Muscle of leg (tissue), 11 donors: ENCODE data around the gene CXCL1. TPM values are rescaled to one million over a fixed set of nuclear protein-coding genes. Genes with fewer than 3 reads are reported as not detected.
"Not testable (repeated sequence)": the region's sequence is repeated elsewhere in the genome, so short reads cannot be mapped to it uniquely, and the experiment has no call there.

Experiments used
- DNase-seq: peaks from one replicate; pipeline ENCODE4 v3.0.0; 2013
- H3K27ac ChIP-seq: one replicate; pipeline ENCODE4 v1.5.1; 2013; ENCODE audit warnings: mild to moderate bottlenecking, low read length, control low read depth
- H3K27me3 ChIP-seq: one replicate; pipeline ENCODE4 v1.6.1; 2013; ENCODE audit warnings: low read length; ENCODE audit not compliant: control insufficient read depth, insufficient read depth
- H3K36me3 ChIP-seq: one replicate; pipeline ENCODE4 v1.6.1; 2013; ENCODE audit warnings: low read length; ENCODE audit not compliant: control insufficient read depth, insufficient read depth
- H3K4me1 ChIP-seq: one replicate; pipeline ENCODE4 v1.6.1; 2013; ENCODE audit warnings: low read length; ENCODE audit not compliant: control insufficient read depth, insufficient read depth
- H3K4me3 ChIP-seq: one replicate; pipeline ENCODE4 v1.5.1; 2013; ENCODE audit warnings: low read length, control low read depth
- H3K9me3 ChIP-seq: replicated peaks from 2 replicates; pipeline ENCODE4 v1.6.1; 2013; ENCODE audit warnings: low read depth, low read length; ENCODE audit not compliant: control insufficient read depth
- WGBS: methylation state at CpG from one replicate; pipeline ENCODE4 v1.1.5; 2013; ENCODE audit warnings: missing lambda C conversion rate; ENCODE audit not compliant: insufficient coverage; 5-methylcytosine and 5-hydroxymethylcytosine counted together
- polyA plus RNA-seq, 8 donors: library from polyadenylated mRNA; unstranded; fragments of 120-200 nt; gene quantifications; one replicate each; pipeline versions ENCODE4 v1.2.1 to v1.2.3, GENCODE V29; 2013; ENCODE audit warnings: inconsistent platforms in 1 of 8, low replicate concordance in 1 of 8; ENCODE audit not compliant: insufficient read length in 8 of 8, insufficient read depth in 1 of 8
- total RNA-seq: library from RNA; stranded (reverse); fragments of 120-200 nt; gene quantifications from one replicate; pipeline ENCODE4 v1.2.4, GENCODE V29; 2013

The CXCL1 gene
- total and polyA plus RNA-seq, 9 donors = 0.13 to 1.2 (median 0.33) TPM; not detected in 1

- Histone ChIP-seq H3K4me1 (no peaks in the 10 kb centered on the region), H3K36me3 (no peaks in the 10 kb centered on the region), H3K9me3 (no peaks in the 10 kb centered on the region), H3K27ac (no peak overlapping the region), H3K4me3 (no peak overlapping the region), H3K27me3 (no peaks in the 10 kb centered on the region)
- peak; percentile 75 for DNase-seq
- no CpG with 5 or more reads among the region's 4 CpGs for WGBS
Measured at GRCh38 chr4:73897380-73898136, 28.4 kb downstream of the CXCL1 start.

- H3K9me3 ChIP-seq, H3K4me3 ChIP-seq: not testable (repeated sequence)
- WGBS = 75% methylated on average over 1 of the region's 3 CpGs
Measured at GRCh38 chr4:73899338-73899737, 30.1 kb downstream of the CXCL1 start.

GRCh38 chr4:73901031-73901430, 31.8 kb downstream of the CXCL1 start:
- no peak overlapping the region for H3K4me3 ChIP-seq
- no peak for DNase-seq
- H3K27ac ChIP-seq = no peak overlapping the region
- H3K36me3 ChIP-seq = no peaks in the 10 kb centered on the region
- no peaks in the 10 kb centered on the region for H3K9me3 ChIP-seq
- no peaks in the 10 kb centered on the region for H3K4me1 ChIP-seq
- 100% methylated on average over 1 of the region's 5 CpGs for WGBS
- no peaks in the 10 kb centered on the region for H3K27me3 ChIP-seq

More at GRCh38 chr4:73899338-73899737, 30.1 kb downstream of the CXCL1 start:
- H3K27me3 ChIP-seq, H3K4me1 ChIP-seq, DNase-seq, H3K36me3 ChIP-seq, H3K27ac ChIP-seq: not testable (repeated sequence)

GRCh38 chr4:73902038-73902637, 32.9 kb downstream of the CXCL1 start:
- Histone ChIP-seq H3K27ac (no peak overlapping the region), H3K36me3 (no peaks in the 10 kb centered on the region), H3K27me3 (no peaks in the 10 kb centered on the region), H3K4me1 (no peaks in the 10 kb centered on the region), H3K9me3 (no peaks in the 10 kb centered on the region), H3K4me3 (no peak overlapping the region)
- DNase-seq = no peak
- 100% methylated on average over 1 of the region's 1 CpG for WGBS

- 0% methylated on average over 1 of the region's 3 CpGs for WGBS
- Histone ChIP-seq H3K4me1 (no peaks in the 10 kb centered on the region), H3K9me3 (no peaks in the 10 kb centered on the region), H3K27ac (no peak overlapping the region), H3K36me3 (no peaks in the 10 kb centered on the region), H3K27me3 (no peaks in the 10 kb centered on the region), H3K4me3 (no peak overlapping the region)
- no peak for DNase-seq
Measured at GRCh38 chr4:73902817-73903547, 33.8 kb downstream of the CXCL1 start.

- no peak overlapping the region for H3K4me3 ChIP-seq
- no peaks in the 10 kb centered on the region for H3K27me3 ChIP-seq
- H3K27ac ChIP-seq = no peak overlapping the region
- H3K4me1 ChIP-seq = no peaks in the 10 kb centered on the region
- WGBS = no CpG with 5 or more reads among the region's 4 CpGs
- no peaks in the 10 kb centered on the region for H3K9me3 ChIP-seq
- no peaks in the 10 kb centered on the region for H3K36me3 ChIP-seq
- DNase-seq = no peak
Measured at GRCh38 chr4:73904491-73904890, 35.3 kb downstream of the CXCL1 start.

- H3K9me3 ChIP-seq = no peaks in the 10 kb centered on the region
- no peak overlapping the region for H3K27ac ChIP-seq
- no peaks in the 10 kb centered on the region for H3K36me3 ChIP-seq
- H3K4me3 ChIP-seq = no peak overlapping the region
- no peak for DNase-seq
- no peaks in the 10 kb centered on the region for H3K4me1 ChIP-seq
- H3K27me3 ChIP-seq = no peaks in the 10 kb centered on the region
Measured at GRCh38 chr4:73908965-73909364, 39.8 kb downstream of the CXCL1 start.

- H3K9me3 ChIP-seq = no peaks in the 10 kb centered on the region
- H3K36me3 ChIP-seq = no peaks in the 10 kb centered on the region
- DNase-seq = no peak
- no peaks in the 10 kb centered on the region for H3K27me3 ChIP-seq
- no peaks in the 10 kb centered on the region for H3K4me1 ChIP-seq
- no peak overlapping the region for H3K4me3 ChIP-seq
- H3K27ac ChIP-seq = no peak overlapping the region
Measured at GRCh38 chr4:73911746-73912145, 42.6 kb downstream of the CXCL1 start.

GRCh38 chr4:73912191-73912590, 43.0 kb downstream of the CXCL1 start:
- Histone ChIP-seq H3K9me3 (no peaks in the 10 kb centered on the region), H3K36me3 (no peaks in the 10 kb centered on the region), H3K27ac (no peak overlapping the region), H3K4me3 (no peak overlapping the region), H3K4me1 (no peaks in the 10 kb centered on the region), H3K27me3 (no peaks in the 10 kb centered on the region)
- WGBS = no CpG with 5 or more reads among the region's 1 CpG
- no peak for DNase-seq

GRCh38 chr4:73914071-73914470, 44.9 kb downstream of the CXCL1 start:
- H3K27me3 ChIP-seq = no peaks in the 10 kb centered on the region

More at GRCh38 chr4:73914071-73914470, 44.9 kb downstream of the CXCL1 start:
- Histone ChIP-seq H3K9me3 (no peaks in the 10 kb centered on the region), H3K4me3 (no peak overlapping the region), H3K36me3 (no peaks in the 10 kb centered on the region), H3K27ac (no peak overlapping the region), H3K4me1 (no peaks in the 10 kb centered on the region)
- DNase-seq = no peak
- WGBS = no CpG with 5 or more reads among the region's 1 CpG
